Lung microvascular endothelial cell (primary cell): Measurements from ENCODE around the gene RPL15. TPM values are rescaled to one million over a fixed set of nuclear protein-coding genes. Genes with fewer than 3 reads are reported as not detected.
"Not testable (repeated sequence)": the region's sequence is repeated elsewhere in the genome, so short reads cannot be mapped to it uniquely, and the experiment has no call there.

Experiments used
- DNase-seq, 2 donors: peaks; one replicate each; pipeline versions ENCODE4 v3.0.0 to v3.0.0-alpha.2; 2010; ENCODE audit warnings: low read depth in 2 of 2
- total RNA-seq: library from RNA; depleted of rRNA; stranded (reverse); fragments of >200 nt; gene quantifications from 2 replicates; pipeline ENCODE4 v1.2.1, GENCODE V29; 2014

The RPL15 gene
- 2,195 and 2,538 TPM in 2 replicates for total RNA-seq

DNA sequence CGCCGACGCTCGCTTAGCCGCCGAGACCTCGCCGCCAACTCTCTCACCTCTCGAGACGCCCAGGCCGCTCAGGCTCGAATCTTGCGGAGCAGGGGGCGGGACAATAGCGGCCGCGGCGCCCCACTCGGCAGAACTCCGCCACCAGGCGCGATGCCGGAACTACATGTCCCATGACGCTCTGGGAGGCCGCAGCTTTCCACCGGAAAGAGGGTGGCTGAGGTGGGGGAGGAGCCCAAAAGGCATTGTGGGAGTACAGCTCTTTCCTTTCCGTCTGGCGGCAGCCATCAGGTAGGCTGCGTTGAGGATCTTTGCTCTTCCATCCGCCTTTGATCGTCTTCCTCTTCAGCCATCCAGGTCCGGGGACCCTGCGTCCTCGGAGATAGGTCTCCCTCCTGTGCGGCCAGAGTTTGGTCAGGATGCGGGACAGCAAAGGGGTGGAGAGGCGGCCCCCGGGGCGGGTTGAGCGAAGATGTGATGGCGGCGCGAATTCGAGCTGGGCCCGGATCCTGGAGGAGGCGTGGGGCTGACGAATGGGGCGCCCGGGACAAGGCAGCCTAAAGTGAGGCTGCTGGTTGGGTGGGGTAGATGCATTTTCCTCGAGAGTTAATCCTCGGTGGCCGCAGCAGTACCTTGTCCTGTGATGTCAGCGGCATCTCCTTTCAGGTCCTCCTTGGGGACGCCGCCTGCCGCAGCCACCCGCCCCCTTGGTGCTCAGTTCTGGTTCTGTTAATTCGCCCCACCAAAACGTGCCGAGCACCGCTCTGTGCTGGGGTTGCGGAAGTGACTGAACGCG is at the start of gene RPL15, which contains the start of gene NKIRAS1:
TSS of gene RPL15 (plus strand) at position 247 of the 793 bp plus-strand sequence. CDS start 728 bp downstream, outside the sequence.
TSS of gene NKIRAS1 (minus strand) at position 105 of the 793 bp plus-strand sequence. CDS start 6,086 bp downstream, outside the sequence.
- peak; percentile 97 to 98 for DNase-seq

DNA sequence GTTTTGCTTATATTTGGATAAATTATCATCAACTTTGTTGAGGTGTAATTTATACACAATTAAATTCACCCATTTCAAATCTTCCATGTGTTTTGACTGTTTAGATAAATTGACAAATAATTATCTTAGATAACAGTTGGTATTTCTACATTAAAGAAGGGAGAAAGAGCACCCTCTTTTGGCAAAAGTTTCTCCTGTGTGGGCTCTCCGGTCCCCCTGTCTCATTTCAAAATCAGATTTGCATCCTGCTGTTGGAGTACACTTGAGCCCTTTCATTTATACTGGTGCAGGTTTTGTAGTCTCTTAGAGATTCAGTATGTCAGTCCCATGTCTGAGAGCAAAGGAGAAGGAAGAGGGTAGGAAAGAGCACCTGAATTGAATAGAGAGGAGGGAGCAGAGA is 49.5 kb upstream of the RPL15 start:
- no peak for DNase-seq

DNA sequence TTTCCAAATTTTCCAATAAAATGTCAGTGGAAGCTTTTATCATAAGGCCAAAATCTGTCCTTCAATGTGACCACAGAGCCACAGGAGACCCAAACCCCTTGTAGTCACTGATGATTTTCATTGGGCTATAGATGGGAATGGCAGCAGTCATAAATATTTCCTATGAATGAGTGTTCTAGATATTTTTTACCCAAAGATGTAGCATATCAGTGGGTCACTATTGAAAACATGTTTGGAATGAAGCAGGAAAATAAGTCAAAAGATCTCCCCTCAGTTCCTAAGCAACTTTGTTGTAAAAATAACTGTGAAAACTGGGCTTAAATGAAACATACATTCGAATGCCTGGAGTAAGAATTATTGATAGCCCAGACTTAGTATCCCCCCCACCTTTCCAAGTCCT is 49.1 kb upstream of the RPL15 start:
- DNase-seq: peak in 1 of 2 donors; percentile 26

GRCh38 chr3:23869977-23870662 is 46.8 kb upstream of the RPL15 start:
- DNase-seq: no peak

DNA sequence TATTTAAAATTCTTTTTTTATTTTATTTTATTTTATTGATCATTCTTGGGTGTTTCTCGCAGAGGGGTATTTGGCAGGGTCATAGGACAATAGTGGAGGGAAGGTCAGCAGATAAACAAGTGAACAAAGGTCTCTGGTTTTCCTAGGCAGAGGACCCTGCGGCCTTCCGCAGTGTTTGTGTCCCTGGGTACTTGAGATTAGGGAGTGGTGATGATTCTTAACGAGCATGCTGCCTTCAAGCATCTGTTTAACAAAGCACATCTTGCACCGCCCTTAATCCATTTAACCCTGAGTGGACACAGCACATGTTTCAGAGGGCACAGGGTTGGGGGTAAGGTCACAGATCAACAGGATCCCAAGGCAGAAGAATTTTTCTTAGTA is 46.3 kb upstream of the RPL15 start:
- DNase-seq: not testable (repeated sequence)

GRCh38 chr3:23871361-23871760 is 45.6 kb upstream of the RPL15 start:
- DNase-seq: not testable (repeated sequence)

GRCh38 chr3:23872330-23872729 is 44.6 kb upstream of the RPL15 start:
- no peak for DNase-seq

- no peak for DNase-seq
These were observed 43.0 kb upstream of the RPL15 start for GRCh38 chr3:23873941-23874340.

- DNase-seq: no peak
These were observed 42.4 kb upstream of the RPL15 start for GRCh38 chr3:23874359-23875112.

- peak in 1 of 2 donors; percentile 22 for DNase-seq
These were observed 41.7 kb upstream of the RPL15 start for GRCh38 chr3:23875113-23875725.

DNA sequence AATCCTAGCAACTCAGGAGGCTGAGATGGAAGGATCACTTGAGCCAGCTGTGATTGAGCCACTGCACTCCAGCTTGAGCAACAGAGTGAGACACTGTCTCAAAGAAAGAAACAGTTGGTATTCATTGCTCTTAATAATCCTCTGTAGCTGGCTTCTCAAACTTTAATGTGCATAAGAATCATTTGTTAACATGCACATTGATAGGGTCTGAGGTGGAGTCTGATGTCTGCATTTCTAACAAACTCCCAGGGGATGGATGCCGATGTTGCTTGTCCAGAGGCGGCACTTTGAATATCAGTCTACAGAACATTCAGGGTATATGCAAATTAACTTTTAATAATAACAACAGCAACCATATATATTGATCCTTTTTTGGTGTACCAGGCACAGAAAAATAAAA is 40.0 kb upstream of the RPL15 start:
- DNase-seq: no peak

DNA sequence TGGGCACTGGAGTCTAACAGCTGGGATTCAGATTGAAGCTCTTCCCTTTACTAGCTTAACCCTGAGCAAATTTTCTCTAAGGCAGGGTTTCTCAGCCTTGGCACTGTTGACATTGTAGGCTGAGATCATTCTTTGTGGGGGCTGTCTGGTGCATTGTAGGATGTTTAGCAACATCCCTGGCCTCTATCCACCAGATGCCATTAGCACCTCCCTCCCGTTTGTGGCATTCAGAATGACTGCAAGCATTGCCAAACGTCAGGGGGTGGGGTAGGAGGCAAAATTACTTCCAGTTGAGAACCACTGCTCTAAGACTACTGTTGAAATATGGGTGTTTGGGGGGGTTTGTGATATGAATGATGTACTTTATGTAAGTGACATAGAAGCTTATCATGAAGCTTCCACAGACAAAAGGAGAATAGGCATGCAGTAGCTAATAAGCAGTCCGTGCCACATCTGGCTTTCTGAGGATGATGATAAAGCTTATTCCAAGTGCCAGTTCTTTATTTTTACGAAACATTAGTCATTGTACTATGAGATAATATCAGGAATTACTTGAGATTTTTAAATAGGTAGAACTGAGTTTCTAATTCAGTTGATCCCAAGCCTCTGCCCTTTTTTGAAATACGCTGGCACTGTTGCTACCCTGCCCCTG is 39.5 kb upstream of the RPL15 start:
- DNase-seq: peak; percentile 33 to 62

- no peak for DNase-seq
These were observed 37.4 kb upstream of the RPL15 start for GRCh38 chr3:23879485-23879884.

- peak; percentile 70 to 85 for DNase-seq
These were observed 36.1 kb upstream of the RPL15 start for GRCh38 chr3:23880703-23881339.

DNA sequence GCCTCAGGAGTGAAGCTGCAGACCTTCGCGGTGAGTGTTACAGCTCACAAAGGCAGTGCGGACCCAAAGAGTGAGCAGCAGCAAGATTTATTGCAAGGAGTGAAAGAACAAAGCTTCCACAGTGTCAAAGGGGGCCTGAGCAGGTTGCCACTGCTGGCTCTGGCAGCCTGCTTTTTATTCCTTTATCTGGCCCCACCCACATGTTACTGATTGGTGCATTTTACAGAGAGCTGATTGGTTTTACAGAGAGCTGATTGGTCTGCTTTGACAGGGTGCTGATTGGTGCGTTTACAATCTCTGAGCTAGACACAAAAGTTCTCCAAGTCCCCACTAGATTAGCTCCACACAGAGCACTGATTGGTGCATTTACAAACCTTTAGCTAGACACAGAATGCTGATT is 34.9 kb upstream of the RPL15 start:
- not testable (repeated sequence) for DNase-seq

DNA sequence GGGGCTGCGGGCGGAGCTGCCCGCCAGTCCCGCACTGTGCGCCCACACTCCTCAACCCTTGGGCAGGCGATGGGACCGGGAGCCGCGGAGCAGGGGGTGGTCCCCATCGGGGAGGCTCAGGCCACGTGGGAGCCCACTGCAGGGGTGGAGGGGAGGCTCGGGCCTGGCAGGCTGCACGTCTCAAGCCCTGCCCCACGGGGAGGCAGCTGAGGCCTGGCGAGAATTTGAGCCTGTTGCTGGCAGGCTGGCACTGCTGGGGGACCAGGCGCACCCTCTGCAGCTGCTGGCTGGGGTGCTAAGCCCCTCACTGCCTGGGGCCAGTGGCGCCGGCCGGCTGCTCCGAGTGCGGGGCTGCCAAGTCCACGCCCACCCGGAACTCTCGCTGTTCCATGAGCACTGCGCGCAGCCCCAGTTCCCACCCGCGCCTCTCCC is 34.4 kb upstream of the RPL15 start:
- no peak for DNase-seq

GRCh38 chr3:23884481-23884880 is 32.5 kb upstream of the RPL15 start:
- DNase-seq: no peak

GRCh38 chr3:23885210-23885609 is 31.7 kb upstream of the RPL15 start:
- DNase-seq: no peak

DNA sequence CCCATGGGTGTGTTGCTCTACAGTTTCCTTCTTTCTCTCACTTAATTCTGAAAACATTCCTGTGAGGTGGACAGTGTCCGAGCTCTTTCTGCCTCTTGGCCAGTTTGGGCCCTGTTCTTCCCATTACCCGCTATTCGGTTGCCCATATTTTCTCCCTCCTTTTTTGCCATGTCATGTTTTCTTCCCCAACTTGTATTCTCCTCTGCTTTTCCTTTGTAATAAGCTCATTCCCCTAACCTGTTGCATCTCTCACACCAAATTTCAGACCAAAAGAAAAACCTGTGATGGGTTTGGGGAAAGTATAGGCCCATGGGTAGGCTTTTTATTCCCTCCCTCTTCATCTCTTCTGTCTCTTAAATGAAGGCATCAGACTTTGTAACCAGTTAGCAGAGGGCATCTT is 30.6 kb upstream of the RPL15 start:
- DNase-seq: no peak

- DNase-seq: peak; percentile 60 to 72
These were observed 28.2 kb upstream of the RPL15 start for GRCh38 chr3:23888617-23889228.
